Hepatocyte (in vitro differentiated cells): ENCODE results near the gene PPP1R13L. TPM values are rescaled to one million over a fixed set of nuclear protein-coding genes. Genes with fewer than 3 reads are reported as not detected.

ENCODE experiments used
- DNase-seq: peaks from one replicate; pipeline ENCODE4 v3.0.0-alpha.2; 2016; ENCODE audit warnings: low spot score
- H2AFZ ChIP-seq: fragments of 200-600 bp; sonication (generic); 2 replicates; pipeline ENCODE4 v1.6.0; 2016; ENCODE audit warnings: antibody characterized with exemption, mild to moderate bottlenecking
- H3K27ac ChIP-seq: fragments of 200-600 bp; sonication (generic); 2 replicates; pipeline ENCODE4 v1.5.1; 2016; ENCODE audit warnings: mild to moderate bottlenecking
- H3K27me3 ChIP-seq: fragments of 200-600 bp; sonication (generic); 2 replicates; pipeline ENCODE4 v1.6.1; 2016
- H3K36me3 ChIP-seq: fragments of 200-600 bp; sonication (generic); replicated peaks from 2 replicates; pipeline ENCODE4 v1.5.1; 2016; ENCODE audit warnings: low read depth; ENCODE audit not compliant: insufficient read depth
- H3K4me1 ChIP-seq: fragments of 200-600 bp; sonication (generic); 2 replicates; pipeline ENCODE4 v1.5.1; 2016; ENCODE audit warnings: mild to moderate bottlenecking, moderate library complexity; ENCODE audit not compliant: insufficient read depth
- H3K4me2 ChIP-seq: fragments of 200-600 bp; sonication (generic); 2 replicates; pipeline ENCODE4 v1.6.0; 2016
- H3K4me3 ChIP-seq: fragments of 200-600 bp; sonication (generic); 2 replicates; pipeline ENCODE4 v1.5.1; 2016; ENCODE audit warnings: mild to moderate bottlenecking
- H3K79me2 ChIP-seq: fragments of 200-600 bp; sonication (generic); 2 replicates; pipeline ENCODE4 v1.6.0; 2017; ENCODE audit warnings: mild to moderate bottlenecking
- H3K9me2 ChIP-seq: fragments of 200-600 bp; sonication (generic); replicated peaks from 2 replicates; pipeline ENCODE4 v1.6.0; 2017; ENCODE audit warnings: mild to moderate bottlenecking; ENCODE audit not compliant: insufficient read depth
- H3K9me3 ChIP-seq: fragments of 200-600 bp; sonication (generic); 2 replicates; pipeline ENCODE4 v1.5.1; 2016; ENCODE audit warnings: low read depth, mild to moderate bottlenecking
- H4K20me1 ChIP-seq: fragments of 200-600 bp; sonication (generic); 2 replicates; pipeline ENCODE4 v1.6.0; 2016; ENCODE audit warnings: mild to moderate bottlenecking; ENCODE audit not compliant: insufficient read depth, poor library complexity, severe bottlenecking
- CTCF ChIP-seq: fragments of 200-600 bp; sonication (generic); IDR thresholded peaks from 2 replicates; pipeline ENCODE4 v1.5.1; 2016; ENCODE audit warnings: antibody characterized with exemption, mild to moderate bottlenecking; ENCODE audit not compliant: poor library complexity
- EZH2 ChIP-seq: fragments of 200-600 bp; sonication (generic); IDR thresholded peaks from 2 replicates; pipeline ENCODE4 v1.6.1; 2016; ENCODE audit warnings: antibody characterized with exemption, mild to moderate bottlenecking, borderline replicate concordance
- EZH2phosphoT487 ChIP-seq: fragments of 200-600 bp; sonication (generic); IDR thresholded peaks from one replicate; pipeline ENCODE4 v1.6.1; 2018; ENCODE audit warnings: antibody characterized with exemption, mild to moderate bottlenecking, low read depth, moderate library complexity; ENCODE audit not compliant: unreplicated experiment, severe bottlenecking
- WGBS: methylation state at CpG from one replicate; pipeline ENCODE4 v1.1.6; 2016; ENCODE audit warnings: low lambda C conversion rate; ENCODE audit errors: missing lambda C conversion rate; 5-methylcytosine and 5-hydroxymethylcytosine counted together
- polyA plus RNA-seq: library from polyadenylated mRNA; unstranded; fragments of >200 nt; fragmentation: Nextera tagmentation; extraction: Ambion mirVana; gene quantifications from 2 replicates; pipeline ENCODE4 v1.2.1, GENCODE V29; 2016
- total RNA-seq: library from RNA; depleted of rRNA; stranded (reverse); fragments of >200 nt; gene quantifications from 2 replicates; pipeline ENCODE4 v1.2.3, GENCODE V29; 2014

The PPP1R13L gene
- total and polyA plus RNA-seq, 2 experiments from 2014 or later = 8.7 to 14.8 TPM

- no peaks in the 10 kb centered on the region for H3K4me1 ChIP-seq
- no peaks in the 10 kb centered on the region for H3K9me3 ChIP-seq
- DNase-seq = no peak
- no peaks in the 10 kb centered on the region for H4K20me1 ChIP-seq
- H3K4me3 ChIP-seq = no peak overlapping the region
- WGBS = 93% methylated on average over 4 of the region's 4 CpGs
- no peaks in the 10 kb centered on the region for H3K36me3 ChIP-seq
- peaks cover 10% of the 10 kb centered on the region for H3K79me2 ChIP-seq
- H3K9me2 ChIP-seq = no peaks in the 10 kb centered on the region
- no peak overlapping the region for H3K4me2 ChIP-seq
- no peak overlapping the region for H3K27ac ChIP-seq
- TF ChIP-seq EZH2 = no peak
- no peak for TF ChIP-seq CTCF
- no peak for TF ChIP-seq EZH2phosphoT487
- H3K27me3 ChIP-seq = no peaks in the 10 kb centered on the region
- no peak overlapping the region for H2AFZ ChIP-seq
These were observed 36.7 kb downstream of the PPP1R13L start for GRCh38 chr19:45368127-45368526.

- Histone ChIP-seq H4K20me1 (no peaks in the 10 kb centered on the region), H3K27me3 (no peaks in the 10 kb centered on the region)
These were observed 40.2 kb downstream of the PPP1R13L start for GRCh38 chr19:45364696-45365095.

GRCh38 chr19:45363861-45364459 is 40.9 kb downstream of the PPP1R13L start:
- Histone ChIP-seq H2AFZ (no peak overlapping the region), H4K20me1 (no peaks in the 10 kb centered on the region), H3K79me2 (peaks cover 4% of the 10 kb centered on the region), H3K4me3 (no peak overlapping the region), H3K4me2 (no peak overlapping the region), H3K27ac (no peak overlapping the region), H3K27me3 (no peaks in the 10 kb centered on the region), H3K9me3 (no peaks in the 10 kb centered on the region), H3K36me3 (no peaks in the 10 kb centered on the region), H3K9me2 (no peaks in the 10 kb centered on the region), H3K4me1 (no peaks in the 10 kb centered on the region)
- 98% methylated on average over 30 of the region's 44 CpGs for WGBS
- TF ChIP-seq EZH2 = no peak
- TF ChIP-seq EZH2phosphoT487 = no peak
- no peak for TF ChIP-seq CTCF
- DNase-seq = no peak

More at GRCh38 chr19:45364696-45365095, 40.2 kb downstream of the PPP1R13L start:
- Histone ChIP-seq H3K4me2 (no peak overlapping the region), H3K4me3 (no peak overlapping the region), H3K79me2 (peaks cover 9% of the 10 kb centered on the region), H3K4me1 (no peaks in the 10 kb centered on the region), H3K36me3 (no peaks in the 10 kb centered on the region), H2AFZ (no peak overlapping the region), H3K27ac (no peak overlapping the region), H3K9me2 (no peaks in the 10 kb centered on the region), H3K9me3 (no peaks in the 10 kb centered on the region)
- DNase-seq = no peak
- TF ChIP-seq EZH2 (no peak), EZH2phosphoT487 (no peak), CTCF (no peak)
- 95% methylated on average over 12 of the region's 12 CpGs for WGBS

GRCh38 chr19:45362291-45362690 is 42.6 kb downstream of the PPP1R13L start:
- H3K4me3 ChIP-seq = no peak overlapping the region
- H3K27me3 ChIP-seq = no peaks in the 10 kb centered on the region
- H3K79me2 ChIP-seq = no peaks in the 10 kb centered on the region
- H3K4me2 ChIP-seq = no peak overlapping the region
- no peaks in the 10 kb centered on the region for H4K20me1 ChIP-seq
- WGBS = 92% methylated on average over 16 of the region's 16 CpGs
- no peaks in the 10 kb centered on the region for H3K4me1 ChIP-seq
- TF ChIP-seq CTCF = no peak
- no peak for TF ChIP-seq EZH2
- TF ChIP-seq EZH2phosphoT487 = no peak
- no peak overlapping the region for H3K27ac ChIP-seq
- H3K36me3 ChIP-seq = no peaks in the 10 kb centered on the region
- DNase-seq = no peak
- H2AFZ ChIP-seq = no peak overlapping the region
- no peaks in the 10 kb centered on the region for H3K9me2 ChIP-seq
- H3K9me3 ChIP-seq = no peaks in the 10 kb centered on the region
